Neural progenitor cell (in vitro differentiated cells): ENCODE results near the gene BTC. TPM values are rescaled to one million over a fixed set of nuclear protein-coding genes. Genes with fewer than 3 reads are reported as not detected.
A peak's percentile ranks its signal among the peaks of the same experiment; 100 is the strongest.

Experiments
- DNase-seq: peaks from one replicate; pipeline ENCODE4 v3.0.0-alpha.2; 2016; ENCODE audit warnings: low spot score
- H2AFZ ChIP-seq: fragments of 200-600 bp; sonication (generic); replicated peaks from 2 replicates; pipeline ENCODE4 v1.6.1; 2016; ENCODE audit warnings: antibody characterized with exemption
- H3F3A ChIP-seq: fragments of 200-600 bp; sonication (generic); 2 replicates; pipeline ENCODE4 v1.6.1; 2016; ENCODE audit warnings: antibody characterized with exemption, low read depth
- H3K27ac ChIP-seq: fragments of 200-600 bp; sonication (generic); 2 replicates; pipeline ENCODE4 v1.5.1; 2016; ENCODE audit warnings: mild to moderate bottlenecking
- H3K27me3 ChIP-seq: fragments of 200-600 bp; sonication (generic); 2 replicates; pipeline ENCODE4 v1.6.1; 2016; ENCODE audit warnings: mild to moderate bottlenecking, moderate library complexity
- H3K36me3 ChIP-seq: fragments of 200-600 bp; sonication (generic); 2 replicates; pipeline ENCODE4 v1.5.1; 2016
- H3K4me1 ChIP-seq: fragments of 200-600 bp; sonication (generic); 2 replicates; pipeline ENCODE4 v1.6.1; 2016; ENCODE audit warnings: mixed run types
- H3K4me2 ChIP-seq: fragments of 200-600 bp; sonication (generic); 2 replicates; pipeline ENCODE4 v1.6.1; 2016
- H3K4me3 ChIP-seq: fragments of 200-600 bp; sonication (generic); 2 replicates; pipeline ENCODE4 v1.5.1; 2016
- H3K79me2 ChIP-seq: fragments of 200-600 bp; sonication (generic); 2 replicates; pipeline ENCODE4 v1.6.1; 2016; ENCODE audit warnings: low read depth
- H3K9ac ChIP-seq: fragments of 200-600 bp; sonication (generic); 2 replicates; pipeline ENCODE4 v1.6.1; 2016
- H3K9me3 ChIP-seq: fragments of 200-600 bp; sonication (generic); 2 replicates; pipeline ENCODE4 v1.5.1; 2016; ENCODE audit warnings: low read depth
- H4K20me1 ChIP-seq: fragments of 200-600 bp; sonication (generic); 2 replicates; pipeline ENCODE4 v1.6.1; 2016; ENCODE audit warnings: low read depth
- H3K27ac Mint-ChIP-seq: 3 replicates; pipeline ENCODE4 v1.8.0; 2021; ENCODE audit warnings: mixed read lengths
- H3K27me3 Mint-ChIP-seq: 2 replicates; pipeline ENCODE4 v1.8.0; 2022; ENCODE audit warnings: low read depth, mild to moderate bottlenecking, inconsistent platforms, moderate library complexity, mixed read lengths; ENCODE audit not compliant: insufficient read depth
- H3K36me3 Mint-ChIP-seq: 3 replicates; pipeline ENCODE4 v1.8.0; 2021; ENCODE audit warnings: mixed read lengths
- H3K4me1 Mint-ChIP-seq: 3 replicates; pipeline ENCODE4 v1.8.0; 2021; ENCODE audit warnings: mixed read lengths
- H3K4me3 Mint-ChIP-seq: 3 replicates; pipeline ENCODE4 v1.8.0; 2021; ENCODE audit warnings: mild to moderate bottlenecking, moderate library complexity, mixed read lengths
- H3K9me3 Mint-ChIP-seq: 3 replicates; pipeline ENCODE4 v1.8.0; 2020; ENCODE audit warnings: mixed read lengths
- CTCF ChIP-seq: fragments of 200-600 bp; sonication (generic); IDR thresholded peaks from 2 replicates; pipeline ENCODE4 v1.5.1; 2017; ENCODE audit warnings: antibody characterized with exemption, mild to moderate bottlenecking
- EZH2 ChIP-seq: fragments of 200-600 bp; sonication (generic); IDR thresholded peaks from 2 replicates; pipeline ENCODE4 v1.6.1; 2017; ENCODE audit warnings: antibody characterized with exemption, mild to moderate bottlenecking, moderate library complexity
- EZH2phosphoT487 ChIP-seq: fragments of 200-600 bp; sonication (generic); IDR thresholded peaks from 2 replicates; pipeline ENCODE4 v1.6.1; 2017; ENCODE audit warnings: antibody characterized with exemption
- total RNA-seq: library from RNA; depleted of rRNA; stranded (reverse); fragments of >200 nt; gene quantifications from 2 replicates; pipeline ENCODE4 v1.2.3, GENCODE V29; 2015; ENCODE audit warnings: low replicate concordance

The BTC gene
- total RNA-seq, 1 donor from 2014 or later, result 0.80 TPM

- Histone ChIP-seq H3K27me3 (no peaks in the 10 kb centered on the region), H3K4me2 (no peak overlapping the region), H3K9ac (no peak overlapping the region), H4K20me1 (no peaks in the 10 kb centered on the region), H3K9me3 (no peaks in the 10 kb centered on the region), H3K36me3 (no peaks in the 10 kb centered on the region), H3K4me1 (no peaks in the 10 kb centered on the region), H3K79me2 (no peaks in the 10 kb centered on the region), H2AFZ (peak overlapping the region; percentile 45), H3K27ac (no peak overlapping the region), H3K4me3 (no peak overlapping the region), H3F3A (no peaks in the 10 kb centered on the region)
- Mint-ChIP-seq H3K36me3 (no peaks in the 10 kb centered on the region), H3K9me3 (peaks cover 3% of the 10 kb centered on the region), H3K4me1 (no peaks in the 10 kb centered on the region), H3K4me3 (no peak overlapping the region), H3K27me3 (no peaks in the 10 kb centered on the region), H3K27ac (no peak overlapping the region)
- DNase-seq, result no peak
- TF ChIP-seq CTCF, result no peak
- TF ChIP-seq EZH2phosphoT487, result no peak
- no peak for TF ChIP-seq EZH2
Observed at GRCh38 chr4:74724979-74725378, 69.3 kb downstream of the BTC start.

GRCh38 chr4:74716436-74716765 is 77.9 kb downstream of the BTC start:
- H3F3A ChIP-seq, result no peaks in the 10 kb centered on the region
- H3K36me3 ChIP-seq, result no peaks in the 10 kb centered on the region
- Mint-ChIP-seq H3K4me3 (no peak overlapping the region), H3K36me3 (no peaks in the 10 kb centered on the region), H3K4me1 (peaks cover 7% of the 10 kb centered on the region), H3K27ac (no peak overlapping the region), H3K27me3 (no peaks in the 10 kb centered on the region), H3K9me3 (peaks cover 20% of the 10 kb centered on the region)
- no peaks in the 10 kb centered on the region for H3K27me3 ChIP-seq
- no peak overlapping the region for H3K4me2 ChIP-seq
- H2AFZ ChIP-seq, result no peak overlapping the region
- H4K20me1 ChIP-seq, result no peaks in the 10 kb centered on the region
- H3K9me3 ChIP-seq, result no peaks in the 10 kb centered on the region
- no peak for TF ChIP-seq CTCF
- no peak for TF ChIP-seq EZH2phosphoT487
- TF ChIP-seq EZH2, result no peak
- H3K79me2 ChIP-seq, result no peaks in the 10 kb centered on the region
- DNase-seq, result no peak
- H3K27ac ChIP-seq, result no peak overlapping the region
- no peak overlapping the region for H3K9ac ChIP-seq
- peaks cover 9% of the 10 kb centered on the region for H3K4me1 ChIP-seq
- H3K4me3 ChIP-seq, result no peak overlapping the region

- no peak overlapping the region for H3K4me2 ChIP-seq
Observed at GRCh38 chr4:74715706-74716435, 78.5 kb downstream of the BTC start.

More at GRCh38 chr4:74715706-74716435, 78.5 kb downstream of the BTC start:
- Histone ChIP-seq H3F3A (no peaks in the 10 kb centered on the region), H3K9ac (no peak overlapping the region), H3K4me3 (no peak overlapping the region), H2AFZ (no peak overlapping the region), H3K9me3 (no peaks in the 10 kb centered on the region), H3K27ac (no peak overlapping the region), H3K4me1 (peaks cover 9% of the 10 kb centered on the region), H4K20me1 (no peaks in the 10 kb centered on the region), H3K27me3 (no peaks in the 10 kb centered on the region), H3K36me3 (no peaks in the 10 kb centered on the region), H3K79me2 (no peaks in the 10 kb centered on the region)
- peaks cover 7% of the 10 kb centered on the region for H3K4me1 Mint-ChIP-seq
- no peaks in the 10 kb centered on the region for H3K36me3 Mint-ChIP-seq
- no peak for DNase-seq
- H3K4me3 Mint-ChIP-seq, result no peak overlapping the region
- no peak for TF ChIP-seq EZH2
- TF ChIP-seq EZH2phosphoT487, result no peak
- TF ChIP-seq CTCF, result no peak
- no peak overlapping the region for H3K27ac Mint-ChIP-seq
- H3K27me3 Mint-ChIP-seq, result peaks cover 2% of the 10 kb centered on the region
- peaks cover 26% of the 10 kb centered on the region for H3K9me3 Mint-ChIP-seq
